ENCODE measurements around the gene IL16. TPM values are rescaled to one million over a fixed set of nuclear protein-coding genes. Genes with fewer than 3 reads are reported as not detected.

IL16 gene
- total RNA-seq, 1 experiment from 2014 or later = 1.8 TPM

- Histone ChIP-seq H3K9me3 (ENCODE audit: low read depth, low read length, poor library complexity, severe bottlenecking) (no peaks in the 10 kb centered on the region), H3K27me3 (replicated peaks; ENCODE audit: insufficient read depth, low read depth, low read length, poor library complexity) (no peaks in the 10 kb centered on the region), H3K4me3 (ENCODE audit: low read depth, low read length, poor library complexity, severe bottlenecking) (no peak overlapping the region), H3K27ac (ENCODE audit: low read depth, low read length, poor library complexity, severe bottlenecking) (no peak overlapping the region), H3K36me3 (ENCODE audit: insufficient read depth, low read length, poor library complexity, severe bottlenecking) (no peaks in the 10 kb centered on the region), H3K4me1 (ENCODE audit: insufficient read depth, low read length, poor library complexity, severe bottlenecking) (no peaks in the 10 kb centered on the region)
- ChIA-PET POLR2A (ENCODE audit: low non-redundant PET) (no interaction called here), CTCF (no interaction called here)
- intact Hi-C loops (cut with micrococcal nuclease; ENCODE audit: unreplicated experiment) = no loop called here
- BruUV-seq (replicated peaks) = no TSS peak
- no peak for DNase-seq (ENCODE audit: low spot score)
- TF ChIP-seq EZH2 (IDR thresholded peaks at IDR 0.05; ENCODE audit: borderline replicate concordance, low read depth, low read length, poor library complexity, severe bottlenecking) = no peak
- TF ChIP-seq, protein P1, sequence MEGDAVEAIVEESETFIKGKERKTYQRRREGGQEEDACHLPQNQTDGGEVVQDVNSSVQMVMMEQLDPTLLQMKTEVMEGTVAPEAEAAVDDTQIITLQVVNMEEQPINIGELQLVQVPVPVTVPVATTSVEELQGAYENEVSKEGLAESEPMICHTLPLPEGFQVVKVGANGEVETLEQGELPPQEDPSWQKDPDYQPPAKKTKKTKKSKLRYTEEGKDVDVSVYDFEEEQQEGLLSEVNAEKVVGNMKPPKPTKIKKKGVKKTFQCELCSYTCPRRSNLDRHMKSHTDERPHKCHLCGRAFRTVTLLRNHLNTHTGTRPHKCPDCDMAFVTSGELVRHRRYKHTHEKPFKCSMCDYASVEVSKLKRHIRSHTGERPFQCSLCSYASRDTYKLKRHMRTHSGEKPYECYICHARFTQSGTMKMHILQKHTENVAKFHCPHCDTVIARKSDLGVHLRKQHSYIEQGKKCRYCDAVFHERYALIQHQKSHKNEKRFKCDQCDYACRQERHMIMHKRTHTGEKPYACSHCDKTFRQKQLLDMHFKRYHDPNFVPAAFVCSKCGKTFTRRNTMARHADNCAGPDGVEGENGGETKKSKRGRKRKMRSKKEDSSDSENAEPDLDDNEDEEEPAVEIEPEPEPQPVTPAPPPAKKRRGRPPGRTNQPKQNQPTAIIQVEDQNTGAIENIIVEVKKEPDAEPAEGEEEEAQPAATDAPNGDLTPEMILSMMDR (conservative IDR thresholded peaks at IDR 0.05; ENCODE audit: low read depth, low read length) = no peak
These were observed 26.8 kb downstream of the IL16 start for GRCh38 chr15:81223346-81223971.

GRCh38 chr15:81224232-81224631 is 27.6 kb downstream of the IL16 start:
- Histone ChIP-seq H3K4me1 (ENCODE audit: insufficient read depth, low read length, poor library complexity, severe bottlenecking) (no peaks in the 10 kb centered on the region), H3K27ac (ENCODE audit: low read depth, low read length, poor library complexity, severe bottlenecking) (no peak overlapping the region), H3K9me3 (ENCODE audit: low read depth, low read length, poor library complexity, severe bottlenecking) (no peaks in the 10 kb centered on the region), H3K36me3 (ENCODE audit: insufficient read depth, low read length, poor library complexity, severe bottlenecking) (no peaks in the 10 kb centered on the region), H3K4me3 (ENCODE audit: low read depth, low read length, poor library complexity, severe bottlenecking) (no peak overlapping the region), H3K27me3 (replicated peaks; ENCODE audit: insufficient read depth, low read depth, low read length, poor library complexity) (no peaks in the 10 kb centered on the region)
- TF ChIP-seq, protein P1 (conservative IDR thresholded peaks at IDR 0.05; ENCODE audit: low read depth, low read length) = no peak
- no peak for TF ChIP-seq EZH2 (IDR thresholded peaks at IDR 0.05; ENCODE audit: borderline replicate concordance, low read depth, low read length, poor library complexity, severe bottlenecking)
- CTCF ChIA-PET = no interaction called here
- POLR2A ChIA-PET (ENCODE audit: low non-redundant PET) = no interaction called here
- intact Hi-C loops (cut with micrococcal nuclease; ENCODE audit: unreplicated experiment) = no loop called here
- no peak for DNase-seq (ENCODE audit: low spot score)
- BruUV-seq (replicated peaks) = no TSS peak

GRCh38 chr15:81225161-81225671 is 28.5 kb downstream of the IL16 start:
- Histone ChIP-seq H3K27ac (ENCODE audit: low read depth, low read length, poor library complexity, severe bottlenecking) (no peak overlapping the region), H3K9me3 (ENCODE audit: low read depth, low read length, poor library complexity, severe bottlenecking) (no peaks in the 10 kb centered on the region), H3K4me3 (ENCODE audit: low read depth, low read length, poor library complexity, severe bottlenecking) (no peak overlapping the region), H3K4me1 (ENCODE audit: insufficient read depth, low read length, poor library complexity, severe bottlenecking) (no peaks in the 10 kb centered on the region), H3K36me3 (ENCODE audit: insufficient read depth, low read length, poor library complexity, severe bottlenecking) (no peaks in the 10 kb centered on the region), H3K27me3 (replicated peaks; ENCODE audit: insufficient read depth, low read depth, low read length, poor library complexity) (no peaks in the 10 kb centered on the region)
- ChIA-PET CTCF (no interaction called here), POLR2A (ENCODE audit: low non-redundant PET) (no interaction called here)
- no peak for TF ChIP-seq EZH2 (IDR thresholded peaks at IDR 0.05; ENCODE audit: borderline replicate concordance, low read depth, low read length, poor library complexity, severe bottlenecking)
- TF ChIP-seq, protein P1 (conservative IDR thresholded peaks at IDR 0.05; ENCODE audit: low read depth, low read length) = no peak
- no peak for DNase-seq (ENCODE audit: low spot score)
- BruUV-seq (replicated peaks) = no TSS peak
- intact Hi-C loops (cut with micrococcal nuclease; ENCODE audit: unreplicated experiment) = no loop called here
